Kidney epithelial cell (primary cell): Measurements from ENCODE around the gene WBP1L. TPM values are rescaled to one million over a fixed set of nuclear protein-coding genes. Genes with fewer than 3 reads are reported as not detected.
"Not testable (repeated sequence)": the region's sequence is repeated elsewhere in the genome, so short reads cannot be mapped to it uniquely, and the experiment has no call there.

Experiments
- DNase-seq: peaks from one replicate; pipeline ENCODE4 v3.0.0-alpha.2; 2010; ENCODE audit warnings: low read depth
- H3K27me3 ChIP-seq: 2 replicates; pipeline ENCODE4 v1.6.0; 2011; ENCODE audit warnings: low read length; ENCODE audit not compliant: control insufficient read depth, insufficient read depth
- H3K36me3 ChIP-seq: 2 replicates; pipeline ENCODE4 v1.5.1; 2011; ENCODE audit warnings: low read length; ENCODE audit not compliant: control insufficient read depth, insufficient read depth
- H3K4me3 ChIP-seq: 2 replicates; pipeline ENCODE4 v1.5.1; 2011; ENCODE audit warnings: low read depth, mild to moderate bottlenecking, control low read depth, low read length
- CTCF ChIP-seq: IDR thresholded peaks from 2 replicates; pipeline ENCODE4 v1.5.1; 2011; ENCODE audit warnings: mild to moderate bottlenecking, moderate library complexity, low read length, control low read depth, inconsistent platforms; ENCODE audit not compliant: insufficient read depth, poor library complexity, severe bottlenecking
- total RNA-seq: library from RNA; depleted of rRNA; stranded (reverse); fragments of >200 nt; gene quantifications from 2 replicates; pipeline ENCODE4 v1.2.3, GENCODE V29; 2015

WBP1L gene
- total RNA-seq, 1 donor from 2014 or later: 67.1 TPM

DNA sequence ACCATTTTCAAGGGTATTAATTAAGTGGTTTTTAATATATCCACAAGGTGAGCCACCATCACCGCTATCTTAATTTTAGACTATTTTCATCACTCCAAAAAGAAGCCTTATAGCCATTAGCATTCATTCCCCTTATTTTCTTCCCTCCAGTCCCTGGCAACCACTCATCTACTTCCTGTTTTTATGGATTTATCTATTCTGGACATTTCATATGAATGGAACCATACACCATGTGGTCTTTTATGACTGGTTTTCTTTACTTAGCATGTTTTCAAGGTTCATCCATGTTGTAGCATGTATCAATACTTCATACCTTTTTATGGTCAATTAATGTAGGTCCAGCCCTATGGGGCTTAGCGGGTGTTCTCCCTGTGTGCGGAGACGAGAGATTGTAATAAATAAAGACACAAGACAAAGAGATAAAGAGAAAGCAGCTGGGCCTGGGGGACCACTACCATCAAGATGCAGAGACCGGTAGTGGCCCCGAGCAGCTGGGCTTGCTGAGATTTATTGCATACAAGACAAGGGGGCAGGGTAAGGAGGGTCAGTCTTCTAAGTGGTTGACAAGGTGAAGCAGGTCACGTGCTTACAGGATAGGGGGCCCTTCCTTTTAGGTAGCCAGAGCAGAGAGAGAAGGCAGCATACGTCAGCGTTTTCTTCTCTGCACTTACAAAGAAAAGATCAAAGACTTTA lies 14.6 kb downstream of the WBP1L start:
- no peaks in the 10 kb centered on the region for H3K36me3 ChIP-seq
- H3K27me3 ChIP-seq: no peaks in the 10 kb centered on the region
- H3K4me3 ChIP-seq: no peak overlapping the region
- no peak for TF ChIP-seq CTCF
- DNase-seq: no peak

DNA sequence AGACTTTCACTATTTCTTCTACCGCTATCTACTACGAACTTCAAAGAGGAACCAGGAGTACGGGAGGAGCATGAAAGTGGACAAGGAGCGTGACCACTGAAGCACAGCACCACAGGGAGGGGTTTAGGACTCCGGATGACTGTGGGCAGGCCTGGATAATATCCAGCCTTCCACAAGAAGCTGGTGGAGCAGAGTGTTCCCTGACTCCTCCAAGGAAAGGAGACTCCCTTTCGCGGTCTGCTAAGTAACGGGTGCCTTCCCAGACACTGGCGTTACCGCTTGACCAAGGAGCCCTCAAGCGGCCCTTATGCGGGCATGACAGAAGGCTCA lies 15.2 kb downstream of the WBP1L start:
- not testable (repeated sequence) for H3K36me3 ChIP-seq, H3K4me3 ChIP-seq, H3K27me3 ChIP-seq, DNase-seq

DNA sequence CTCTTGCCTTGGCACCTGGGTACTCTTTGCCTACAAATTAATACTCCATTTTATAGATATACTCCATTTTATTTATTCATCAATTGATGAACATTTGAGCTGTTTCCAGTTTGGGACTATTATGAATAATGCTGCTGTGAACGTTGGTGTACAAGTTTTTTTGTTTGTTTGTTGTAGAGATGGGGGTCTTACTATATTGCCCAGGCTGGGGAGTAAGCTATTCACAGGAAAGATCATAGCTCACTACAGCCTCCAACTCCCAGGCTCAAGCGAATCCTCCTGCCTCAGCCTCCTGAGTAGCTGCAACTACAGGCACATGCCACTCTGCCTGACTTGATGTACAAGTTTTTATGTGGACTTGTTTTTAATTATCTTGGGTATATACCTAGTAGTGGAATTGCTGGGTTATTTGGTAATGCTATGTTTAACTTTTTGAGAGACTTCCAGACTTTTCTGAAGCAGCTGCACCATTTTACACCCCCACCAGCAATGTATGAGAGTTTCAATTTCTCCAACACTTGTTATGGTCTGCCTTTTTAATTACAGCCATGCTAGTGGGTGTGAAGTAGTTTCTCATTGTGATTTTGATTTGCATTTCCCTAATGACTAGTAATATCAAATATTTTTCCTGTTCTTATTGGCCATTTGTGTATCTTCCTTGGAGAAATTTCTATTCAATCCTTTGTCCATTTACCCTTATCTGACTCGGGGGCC lies 15.9 kb downstream of the WBP1L start:
- no peak for DNase-seq
- Histone ChIP-seq H3K4me3 (no peak overlapping the region), H3K36me3 (no peaks in the 10 kb centered on the region), H3K27me3 (no peaks in the 10 kb centered on the region)
- no peak for TF ChIP-seq CTCF

- Histone ChIP-seq H3K4me3 (no peak overlapping the region), H3K36me3 (no peaks in the 10 kb centered on the region), H3K27me3 (no peaks in the 10 kb centered on the region)
- DNase-seq: no peak
- TF ChIP-seq CTCF: no peak
Measured at GRCh38 chr10:102761981-102762380, 18.2 kb downstream of the WBP1L start.

GRCh38 chr10:102762401-102763015 lies 18.8 kb downstream of the WBP1L start:
- Histone ChIP-seq H3K36me3 (no peaks in the 10 kb centered on the region), H3K4me3 (no peak overlapping the region), H3K27me3 (no peaks in the 10 kb centered on the region)
- DNase-seq: no peak
- no peak for TF ChIP-seq CTCF

- H3K36me3 ChIP-seq: no peaks in the 10 kb centered on the region
- DNase-seq: no peak
- no peak overlapping the region for H3K4me3 ChIP-seq
- TF ChIP-seq CTCF: no peak
- H3K27me3 ChIP-seq: no peaks in the 10 kb centered on the region
Measured at GRCh38 chr10:102763037-102763607, 19.4 kb downstream of the WBP1L start.
